GM18951 (cell line): Measurements from ENCODE around the gene HOXB8.

Experiments used
- POLR2A ChIP-seq: IDR thresholded peaks from 4 replicates; pipeline ENCODE4 v1.6.1; 2011; ENCODE audit warnings: mild to moderate bottlenecking; ENCODE audit not compliant: insufficient read length, insufficient read depth; ENCODE audit errors: extremely low read depth
- in situ Hi-C: fragments of 300-500 bp; cut with MboI; formaldehyde crosslinking; loops from one replicate; pipeline ENCODE4 v1.12.0; 2022; ENCODE audit warnings: low sequenced_read_pairs, mixed read lengths, inconsistent platforms; ENCODE audit not compliant: unreplicated experiment

Gene HOXB8

DNA sequence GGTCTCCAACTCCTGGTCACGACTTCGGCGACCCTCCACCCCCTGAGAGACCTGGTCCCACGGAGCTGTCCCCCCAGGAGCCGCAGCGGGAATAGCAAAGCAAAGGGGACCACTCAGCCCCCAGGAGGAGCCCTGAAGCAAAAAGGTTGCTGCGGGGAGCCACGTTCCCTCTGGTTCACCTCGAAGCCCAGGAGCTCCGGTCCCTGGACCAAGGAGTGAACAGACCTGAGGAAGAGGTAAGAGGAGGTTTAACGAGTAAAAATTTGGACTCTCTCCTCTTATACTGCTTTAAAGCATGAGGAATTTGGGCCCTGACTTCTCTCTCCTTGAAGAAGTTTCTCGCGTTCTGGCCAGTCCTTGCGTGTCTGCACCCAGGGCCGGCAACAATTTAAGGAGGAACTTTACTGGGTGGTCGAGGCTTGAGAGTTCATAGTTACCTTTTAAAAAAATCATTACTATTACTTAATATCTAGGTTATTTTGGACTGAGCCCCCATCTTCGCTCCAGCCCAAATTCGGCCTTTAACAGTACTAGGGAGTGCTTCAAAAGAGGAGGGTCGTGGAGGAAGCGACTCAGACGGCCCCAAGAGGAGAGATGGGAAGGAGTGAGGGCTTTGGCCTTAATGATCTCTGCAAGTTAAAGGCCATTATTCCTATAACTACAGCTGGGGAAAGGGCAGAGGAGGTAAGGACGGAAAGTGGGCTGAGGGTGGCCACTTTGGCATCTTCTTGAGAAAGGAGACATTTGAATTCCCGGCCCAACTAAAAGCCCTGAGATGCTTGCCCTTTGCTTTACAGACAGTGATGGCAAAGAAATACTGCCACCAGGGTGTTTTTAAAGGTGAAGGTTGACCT lies 28.0 kb upstream of the HOXB8 start:
- in situ Hi-C loops, result no loop called here

DNA sequence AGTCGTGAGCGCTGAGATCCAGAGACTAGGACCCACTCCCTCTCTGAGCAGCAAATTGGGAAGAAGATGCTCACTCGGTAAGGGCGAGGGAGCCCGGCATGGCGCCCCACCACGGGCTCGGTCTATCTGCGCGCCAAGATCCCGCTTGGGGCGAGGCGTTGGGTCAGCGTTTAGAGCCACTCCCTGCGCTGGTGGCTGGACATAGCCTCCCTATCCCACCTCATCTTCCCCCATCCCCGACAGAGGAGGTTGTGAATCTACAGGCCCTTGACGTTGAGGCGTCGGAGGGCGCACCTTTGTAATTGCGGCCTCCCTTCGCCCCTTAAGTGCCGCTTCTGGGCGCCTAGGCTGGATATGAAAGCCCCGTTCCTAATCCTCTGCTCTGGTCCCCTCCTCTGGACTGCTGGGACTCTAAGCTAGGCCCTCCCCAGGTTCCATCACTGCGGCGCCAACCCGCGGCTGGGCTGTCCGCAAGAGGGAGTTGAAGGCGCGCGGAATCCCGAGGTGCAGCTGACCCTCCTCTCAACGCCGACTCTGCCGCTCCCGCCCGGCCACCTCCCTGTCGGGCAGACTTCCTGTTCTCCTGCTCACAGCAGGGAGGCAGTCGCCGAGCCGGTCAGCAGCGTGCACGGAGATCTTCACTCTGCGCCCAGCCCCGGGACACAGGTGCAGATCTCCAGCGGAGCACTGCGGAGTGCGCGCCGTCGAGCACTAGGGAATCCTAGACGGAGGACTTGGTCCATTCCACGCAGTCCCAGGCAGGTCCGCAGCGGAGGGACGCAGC lies 27.2 kb upstream of the HOXB8 start:
- in situ Hi-C loops, result no loop called here
- no peak for TF ChIP-seq POLR2A

More for the DNA sequence above, 28.0 kb upstream of the HOXB8 start:
- TF ChIP-seq POLR2A, result no peak

DNA sequence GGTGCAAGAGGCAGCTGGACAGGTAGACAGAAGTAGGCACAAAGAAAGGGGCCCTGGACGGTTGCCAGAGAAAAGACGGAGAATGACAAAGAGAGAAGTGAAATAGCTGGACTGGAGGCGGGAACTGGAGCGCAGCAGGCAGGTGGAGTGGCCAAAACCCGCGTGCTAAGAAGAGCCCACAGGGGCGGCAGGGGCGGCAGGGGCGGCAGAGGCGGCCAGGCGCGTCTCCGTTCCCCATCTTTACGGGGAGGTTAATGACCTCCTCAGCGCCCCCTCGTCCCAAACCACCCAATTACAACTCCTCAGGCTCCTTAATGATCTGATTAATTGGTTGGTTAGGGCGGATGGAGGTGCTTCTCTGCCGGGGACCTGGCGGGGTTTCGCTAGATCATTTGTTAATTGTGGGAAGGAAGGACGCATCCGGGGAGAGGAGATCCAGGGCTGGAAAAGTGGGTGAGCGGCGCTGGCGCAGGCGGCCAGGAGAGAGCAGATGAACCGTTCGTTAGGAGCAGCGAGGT lies 26.5 kb upstream of the HOXB8 start:
- in situ Hi-C loops, result no loop called here
- no peak for TF ChIP-seq POLR2A

- TF ChIP-seq POLR2A, result no peak
These were observed 25.7 kb upstream of the HOXB8 start for GRCh38 chr17:48640858-48641180.

GRCh38 chr17:48639982-48640857 lies 25.1 kb upstream of the HOXB8 start:
- no peak for TF ChIP-seq POLR2A
- in situ Hi-C loops, result no loop called here

More at GRCh38 chr17:48640858-48641180, 25.7 kb upstream of the HOXB8 start:
- in situ Hi-C loops, result no loop called here

- in situ Hi-C loops, result no loop called here
- TF ChIP-seq POLR2A, result no peak
These were observed 24.0 kb upstream of the HOXB8 start for GRCh38 chr17:48639136-48639535.

- in situ Hi-C loops, result no loop called here
- TF ChIP-seq POLR2A, result no peak
These were observed 22.5 kb upstream of the HOXB8 start for GRCh38 chr17:48637323-48638260.

DNA sequence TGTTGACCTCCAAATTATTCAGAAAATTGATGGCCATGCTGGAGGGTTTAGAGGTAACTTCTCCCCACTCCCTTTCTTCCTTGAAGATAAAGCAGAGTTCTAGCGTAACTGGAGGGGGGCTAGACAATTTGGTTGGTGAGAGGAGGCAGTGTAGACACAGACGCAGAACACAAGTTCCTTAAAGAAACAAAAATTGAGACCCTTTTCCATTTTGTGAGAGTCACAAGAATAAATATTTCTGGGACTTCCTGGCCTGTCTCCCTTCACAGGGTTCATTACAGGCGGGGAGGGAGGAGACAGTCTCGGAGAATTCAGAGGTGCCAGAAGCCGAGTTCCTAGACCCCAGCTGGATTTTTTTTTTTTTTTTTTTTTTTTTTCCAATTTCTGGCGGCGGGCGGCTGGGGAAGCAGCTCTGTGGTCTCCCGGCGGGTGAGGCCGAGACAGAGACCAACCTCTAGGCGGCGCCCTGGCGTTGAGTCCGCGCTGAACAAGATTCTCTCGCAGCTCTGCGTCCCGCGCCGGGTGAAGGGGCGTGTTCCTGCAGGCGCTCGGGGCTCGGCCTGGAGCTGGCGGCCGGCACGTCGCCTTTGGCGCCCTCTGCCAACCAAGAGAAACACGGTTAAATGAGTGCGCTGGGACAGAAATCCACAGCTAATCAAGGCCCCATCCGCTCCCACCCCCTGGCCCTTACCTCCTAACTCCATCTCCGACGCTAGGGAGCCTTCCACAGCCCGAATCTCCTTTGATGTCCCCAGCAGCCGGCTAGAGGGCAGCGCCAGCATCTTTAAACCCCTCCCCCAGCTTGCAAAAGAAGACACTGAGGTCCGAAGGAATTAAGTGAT lies 21.3 kb upstream of the HOXB8 start:
- in situ Hi-C loops, result no loop called here
- TF ChIP-seq POLR2A, result no peak

DNA sequence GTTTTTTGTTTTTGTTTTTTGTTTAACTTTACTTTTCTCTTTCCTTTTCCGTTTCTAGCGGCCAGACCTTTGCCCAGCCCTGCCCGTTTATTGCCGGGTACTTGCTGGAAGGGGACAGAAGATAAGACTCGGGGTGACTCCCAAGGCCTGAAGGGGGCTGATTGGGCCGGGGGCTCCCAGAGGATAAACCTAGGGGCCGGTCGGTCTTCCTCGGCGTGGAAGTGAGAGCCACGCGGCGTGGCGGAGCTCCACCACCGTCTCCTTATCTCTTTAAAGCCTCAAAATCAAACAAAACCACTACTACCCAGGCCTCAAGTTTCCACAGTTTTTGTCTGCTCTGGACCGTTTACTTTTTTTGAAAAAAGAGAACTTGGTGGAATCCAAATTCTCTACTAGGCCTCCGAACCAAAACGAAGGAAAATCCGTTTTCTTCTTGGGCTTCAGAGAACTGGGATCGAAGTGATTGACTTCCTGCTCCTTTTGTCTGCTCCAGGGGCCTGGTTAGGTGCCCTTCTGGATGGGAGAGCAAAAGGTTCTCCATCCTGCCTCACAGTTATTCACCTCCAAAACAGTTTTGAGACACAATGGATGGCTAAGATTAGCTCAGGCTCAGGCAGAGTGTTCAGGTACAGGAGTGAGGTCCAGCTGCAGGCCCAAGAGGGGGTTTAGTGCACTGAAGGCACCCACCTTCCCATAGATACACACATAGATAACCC lies 19.6 kb upstream of the HOXB8 start:
- TF ChIP-seq POLR2A, result no peak
- in situ Hi-C loops, result no loop called here

GRCh38 chr17:48633266-48633677 lies 18.2 kb upstream of the HOXB8 start:
- TF ChIP-seq POLR2A, result no peak

DNA sequence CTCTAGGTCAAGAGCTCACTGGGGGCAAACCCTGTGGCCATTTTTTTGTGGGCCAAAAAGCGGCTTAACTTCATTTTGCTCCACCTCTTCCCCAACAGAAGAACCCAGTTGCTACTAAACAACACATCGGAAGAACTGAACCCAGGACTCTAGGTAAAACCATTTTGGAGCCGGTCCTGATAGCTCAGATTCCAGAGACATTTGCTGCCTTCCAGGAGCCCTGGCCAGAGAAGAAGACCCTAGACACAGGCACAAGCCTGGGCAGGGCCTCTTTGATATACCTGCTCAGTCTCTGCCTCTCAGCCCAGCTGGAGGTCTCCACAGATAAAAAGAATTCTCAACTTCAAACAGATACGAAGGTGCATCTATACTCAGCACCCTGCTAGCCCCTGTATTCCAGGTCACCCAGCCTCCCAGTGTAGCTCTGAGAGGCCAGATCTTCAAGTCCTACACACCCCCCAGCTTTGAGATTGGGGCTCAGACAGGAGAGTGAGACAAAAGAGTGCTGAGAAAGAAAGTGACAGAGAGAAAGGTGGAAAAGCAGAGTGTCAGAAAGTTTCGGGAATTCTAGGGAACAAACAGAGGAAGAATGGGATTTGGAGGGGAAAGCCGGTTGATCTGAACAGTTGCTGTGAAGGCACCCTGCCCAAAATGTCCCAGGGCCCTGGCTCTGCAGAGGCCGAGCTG lies 17.6 kb upstream of the HOXB8 start:
- TF ChIP-seq POLR2A, result no peak
- in situ Hi-C loops, result no loop called here

More at GRCh38 chr17:48633266-48633677, 18.2 kb upstream of the HOXB8 start:
- in situ Hi-C loops, result no loop called here
